K562 (cell line): Measurements from ENCODE around the gene CDR2L. TPM values are rescaled to one million over a fixed set of nuclear protein-coding genes. Genes with fewer than 3 reads are reported as not detected.

ENCODE experiments used
- ASH1L ChIP-seq: fragments of 450-650 bp; IDR thresholded peaks from 2 replicates; pipeline ENCODE4 v1.6.1; 2018; ENCODE audit warnings: borderline replicate concordance, mild to moderate bottlenecking, low read depth; ENCODE audit not compliant: partially characterized antibody
- CHD1 ChIP-seq: fragments of 200-600 bp; sonication (generic); IDR thresholded peaks from one replicate; pipeline ENCODE4 v1.6.1; 2012; ENCODE audit warnings: mild to moderate bottlenecking, moderate library complexity, low read length, inconsistent platforms
- HIVEP1 ChIP-seq: fragments of 250-450 bp; sonication (Bioruptor Pico); IDR thresholded peaks from 2 replicates; pipeline ENCODE4 v1.4.0; 2020; ENCODE audit warnings: mild to moderate bottlenecking
- HNRNPLL ChIP-seq: fragments of 200-400 bp; formaldehyde crosslinking; IDR thresholded peaks from 2 replicates; pipeline ENCODE4 v1.6.1; 2017; ENCODE audit warnings: low read length, low read depth, mild to moderate bottlenecking; ENCODE audit not compliant: poor library complexity, severe bottlenecking
- MEIS2 ChIP-seq: fragments of 450-650 bp; IDR thresholded peaks from 2 replicates; pipeline ENCODE4 v1.6.1; 2014; ENCODE audit warnings: mild to moderate bottlenecking; ENCODE audit not compliant: partially characterized antibody
- NR2C2 ChIP-seq, 2 experiments: fragments of 200-800 bp in 1 of 2; sonication (Bioruptor generic) in 1 of 2; sonication (generic) in 1 of 2; formaldehyde crosslinking in 1 of 2; IDR thresholded peaks; 2 replicates each; pipeline versions ENCODE4 v1.6.1 to v1.8.0; 2016 to 2022; ENCODE audit warnings: mild to moderate bottlenecking in 1 of 2, missing compliant biosample characterization in 1 of 2, missing genetic modification characterization in 1 of 2, missing genetic modification reagents in 1 of 2
- PYGO2 ChIP-seq: fragments of 450-650 bp; IDR thresholded peaks from 2 replicates; pipeline ENCODE4 v1.6.1; 2016; ENCODE audit warnings: mild to moderate bottlenecking, missing genetic modification characterization, moderate library complexity, missing compliant biosample characterization
- SAFB2 ChIP-seq: fragments of 200-400 bp; formaldehyde crosslinking; IDR thresholded peaks from 2 replicates; pipeline ENCODE4 v1.6.1; 2018; ENCODE audit warnings: borderline replicate concordance, low read length, low read depth, moderate library complexity; ENCODE audit not compliant: severe bottlenecking
- ZNF408 ChIP-seq: fragments of 250-450 bp; sonication (Bioruptor Pico); IDR thresholded peaks from 2 replicates; pipeline ENCODE4 v1.4.0; 2020; ENCODE audit warnings: low read depth, mild to moderate bottlenecking, moderate library complexity
- ZNF589 ChIP-seq: fragments of 200-800 bp; sonication (Bioruptor generic); IDR thresholded peaks from 2 replicates; pipeline ENCODE4 v1.6.1; 2016; ENCODE audit warnings: low read depth, missing genetic modification characterization, missing compliant biosample characterization
- ZNF609 ChIP-seq: sonication (generic); formaldehyde crosslinking; IDR thresholded peaks from 2 replicates; pipeline ENCODE4 v1.8.1; 2023; ENCODE audit warnings: missing genetic modification reagents, mild to moderate bottlenecking, borderline replicate concordance
- polyA plus RNA-seq, 8 experiments: library from polyadenylated mRNA; depleted of rRNA in 4 of 8; stranded (reverse) in 5 of 8; unstranded in 3 of 8; fragments of >200 nt; fragmentation: Nextera tagmentation in 2 of 8; fragmentation: Illumina TruSeq in 1 of 8; extraction: Ambion mirVana in 2 of 8; extraction: Trizol in 1 of 8; gene quantifications; 2 replicates each; pipeline versions ENCODE4 v1.2.1 to v1.2.3, GENCODE V29; 2011 to 2014; ENCODE audit warnings: inconsistent platforms in 1 of 8, missing spikeins in 1 of 8
- total RNA-seq, 7 experiments: library from RNA; depleted of rRNA in 6 of 7; stranded (reverse); fragments of >200 nt in 6 of 7; fragmentation: Illumina TruSeq in 2 of 7; extraction: Trizol in 2 of 7; gene quantifications; 2 replicates each; pipeline versions ENCODE4 v1.2.1 to v1.2.3, GENCODE V29; 2011 to 2021; ENCODE audit warnings: low replicate concordance in 1 of 7
- TF ChIP-seq, protein P1 (sequence below): sonication (generic); formaldehyde crosslinking; IDR thresholded peaks from 2 replicates; pipeline ENCODE4 v1.8.1; 2022; ENCODE audit warnings: missing genetic modification reagents
- TF ChIP-seq, protein P2 (sequence below): fragments of 450-650 bp; IDR thresholded peaks from 2 replicates; pipeline ENCODE4 v1.6.1; 2016; ENCODE audit warnings: antibody characterized with exemption
- TF ChIP-seq, protein P3 (sequence below), 2 experiments: fragments of 450-650 bp in 1 of 2; IDR thresholded peaks; 2 replicates each; pipeline ENCODE4 v1.6.1; 2011 to 2017; ENCODE audit warnings: low read depth in 2 of 2, antibody characterized with exemption in 1 of 2, borderline replicate concordance in 1 of 2, low read length in 1 of 2, mild to moderate bottlenecking in 1 of 2, mixed read lengths in 1 of 2; ENCODE audit not compliant: control insufficient read depth in 1 of 2

The CDR2L gene
- total and polyA plus RNA-seq, 9 of the 15 experiments (the other 6 are each of a cell fraction or from before 2014, with no cell fraction given): 2.7 to 16.0 (median 7.3) TPM

- TF ChIP-seq PYGO2 (no peak), SAFB2 (no peak), CHD1 (no peak), NR2C2 (CRISPR knock-in tag; IDR thresholded peaks at IDR 0.05) (peak; percentile 61; the same call in 1 of the 2 replicates), NR2C2 (tag; IDR thresholded peaks at IDR 0.05) (no peak), HIVEP1 (no peak), MEIS2 (peak; percentile 3), ZNF589 (no peak), HNRNPLL (no peak), ZNF609 (CRISPR knock-in tag) (peak; percentile 82; the same call in 1 of the 2 replicates), ZNF408 (no peak), ASH1L (no peak)
- TF ChIP-seq, protein P1, sequence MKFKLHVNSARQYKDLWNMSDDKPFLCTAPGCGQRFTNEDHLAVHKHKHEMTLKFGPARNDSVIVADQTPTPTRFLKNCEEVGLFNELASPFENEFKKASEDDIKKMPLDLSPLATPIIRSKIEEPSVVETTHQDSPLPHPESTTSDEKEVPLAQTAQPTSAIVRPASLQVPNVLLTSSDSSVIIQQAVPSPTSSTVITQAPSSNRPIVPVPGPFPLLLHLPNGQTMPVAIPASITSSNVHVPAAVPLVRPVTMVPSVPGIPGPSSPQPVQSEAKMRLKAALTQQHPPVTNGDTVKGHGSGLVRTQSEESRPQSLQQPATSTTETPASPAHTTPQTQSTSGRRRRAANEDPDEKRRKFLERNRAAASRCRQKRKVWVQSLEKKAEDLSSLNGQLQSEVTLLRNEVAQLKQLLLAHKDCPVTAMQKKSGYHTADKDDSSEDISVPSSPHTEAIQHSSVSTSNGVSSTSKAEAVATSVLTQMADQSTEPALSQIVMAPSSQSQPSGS (CRISPR knock-in tag): no peak
- TF ChIP-seq, protein P2, sequence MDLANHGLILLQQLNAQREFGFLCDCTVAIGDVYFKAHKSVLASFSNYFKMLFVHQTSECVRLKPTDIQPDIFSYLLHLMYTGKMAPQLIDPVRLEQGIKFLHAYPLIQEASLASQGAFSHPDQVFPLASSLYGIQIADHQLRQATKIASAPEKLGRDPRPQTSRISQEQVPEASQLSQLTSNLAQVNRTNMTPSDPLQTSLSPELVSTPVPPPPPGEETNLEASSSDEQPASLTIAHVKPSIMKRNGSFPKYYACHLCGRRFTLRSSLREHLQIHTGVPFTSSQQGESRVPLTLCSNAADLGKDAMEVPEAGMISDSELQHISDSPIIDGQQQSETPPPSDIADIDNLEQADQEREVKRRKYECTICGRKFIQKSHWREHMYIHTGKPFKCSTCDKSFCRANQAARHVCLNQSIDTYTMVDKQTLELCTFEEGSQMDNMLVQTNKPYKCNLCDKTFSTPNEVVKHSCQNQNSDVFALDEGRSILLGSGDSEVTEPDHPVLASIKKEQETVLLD: peak; percentile 79
- TF ChIP-seq, protein P3, sequence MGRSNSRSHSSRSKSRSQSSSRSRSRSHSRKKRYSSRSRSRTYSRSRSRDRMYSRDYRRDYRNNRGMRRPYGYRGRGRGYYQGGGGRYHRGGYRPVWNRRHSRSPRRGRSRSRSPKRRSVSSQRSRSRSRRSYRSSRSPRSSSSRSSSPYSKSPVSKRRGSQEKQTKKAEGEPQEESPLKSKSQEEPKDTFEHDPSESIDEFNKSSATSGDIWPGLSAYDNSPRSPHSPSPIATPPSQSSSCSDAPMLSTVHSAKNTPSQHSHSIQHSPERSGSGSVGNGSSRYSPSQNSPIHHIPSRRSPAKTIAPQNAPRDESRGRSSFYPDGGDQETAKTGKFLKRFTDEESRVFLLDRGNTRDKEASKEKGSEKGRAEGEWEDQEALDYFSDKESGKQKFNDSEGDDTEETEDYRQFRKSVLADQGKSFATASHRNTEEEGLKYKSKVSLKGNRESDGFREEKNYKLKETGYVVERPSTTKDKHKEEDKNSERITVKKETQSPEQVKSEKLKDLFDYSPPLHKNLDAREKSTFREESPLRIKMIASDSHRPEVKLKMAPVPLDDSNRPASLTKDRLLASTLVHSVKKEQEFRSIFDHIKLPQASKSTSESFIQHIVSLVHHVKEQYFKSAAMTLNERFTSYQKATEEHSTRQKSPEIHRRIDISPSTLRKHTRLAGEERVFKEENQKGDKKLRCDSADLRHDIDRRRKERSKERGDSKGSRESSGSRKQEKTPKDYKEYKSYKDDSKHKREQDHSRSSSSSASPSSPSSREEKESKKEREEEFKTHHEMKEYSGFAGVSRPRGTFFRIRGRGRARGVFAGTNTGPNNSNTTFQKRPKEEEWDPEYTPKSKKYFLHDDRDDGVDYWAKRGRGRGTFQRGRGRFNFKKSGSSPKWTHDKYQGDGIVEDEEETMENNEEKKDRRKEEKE (IDR thresholded peaks at IDR 0.05; ENCODE audit: borderline replicate concordance in 1 of 2, control insufficient read depth in 1 of 2, low read depth in 2 of 2, low read length in 1 of 2): peak in 1 of 2 experiments; percentile 70; a peak in 1 of 4 replicates
Observed at GRCh38 chr17:74960570-74961342, 26.7 kb upstream of the CDR2L start (continued).
